C4-2B (cell line): Measurements from ENCODE around the gene WDR49.

ENCODE experiments used
- ZFX ChIP-seq: fragments of 450-650 bp; IDR thresholded peaks from 2 replicates; pipeline ENCODE4 v1.6.1; 2017
- TF ChIP-seq, protein P1 (sequence below): fragments of 450-650 bp; conservative IDR thresholded peaks from 2 replicates; pipeline ENCODE4 v1.5.1; 2017; ENCODE audit warnings: mild to moderate bottlenecking

DNA sequence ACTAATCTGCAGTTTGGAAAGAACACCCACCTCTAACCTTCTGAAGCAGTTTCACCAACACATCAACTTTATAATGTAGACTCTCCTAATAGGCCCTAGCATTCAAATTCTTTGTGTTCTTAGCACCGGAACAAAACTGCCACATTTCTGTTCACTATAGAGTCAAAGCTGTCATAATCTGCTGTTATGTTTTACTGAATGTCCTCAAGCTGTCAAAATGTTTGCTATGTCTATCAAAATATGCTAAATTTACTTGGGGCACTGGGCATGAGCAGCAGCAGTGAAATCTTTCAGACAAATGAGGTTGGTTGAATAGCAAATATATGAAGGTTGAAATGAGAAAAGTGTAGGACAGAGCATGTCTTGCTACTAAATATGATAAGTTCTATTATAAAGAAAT, 1.9 kb downstream of the WDR49 start:
- TF ChIP-seq, protein P1, sequence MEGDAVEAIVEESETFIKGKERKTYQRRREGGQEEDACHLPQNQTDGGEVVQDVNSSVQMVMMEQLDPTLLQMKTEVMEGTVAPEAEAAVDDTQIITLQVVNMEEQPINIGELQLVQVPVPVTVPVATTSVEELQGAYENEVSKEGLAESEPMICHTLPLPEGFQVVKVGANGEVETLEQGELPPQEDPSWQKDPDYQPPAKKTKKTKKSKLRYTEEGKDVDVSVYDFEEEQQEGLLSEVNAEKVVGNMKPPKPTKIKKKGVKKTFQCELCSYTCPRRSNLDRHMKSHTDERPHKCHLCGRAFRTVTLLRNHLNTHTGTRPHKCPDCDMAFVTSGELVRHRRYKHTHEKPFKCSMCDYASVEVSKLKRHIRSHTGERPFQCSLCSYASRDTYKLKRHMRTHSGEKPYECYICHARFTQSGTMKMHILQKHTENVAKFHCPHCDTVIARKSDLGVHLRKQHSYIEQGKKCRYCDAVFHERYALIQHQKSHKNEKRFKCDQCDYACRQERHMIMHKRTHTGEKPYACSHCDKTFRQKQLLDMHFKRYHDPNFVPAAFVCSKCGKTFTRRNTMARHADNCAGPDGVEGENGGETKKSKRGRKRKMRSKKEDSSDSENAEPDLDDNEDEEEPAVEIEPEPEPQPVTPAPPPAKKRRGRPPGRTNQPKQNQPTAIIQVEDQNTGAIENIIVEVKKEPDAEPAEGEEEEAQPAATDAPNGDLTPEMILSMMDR = no peak
- no peak for TF ChIP-seq ZFX
